Measurements from ENCODE around the gene POLD2.

The POLD2 gene

GRCh38 chr7:44109991-44110390 lies 13.4 kb downstream of the POLD2 start:
- no peak overlapping the region for H3K9ac ChIP-seq (ENCODE audit: low read length)
- no peaks in the 10 kb centered on the region for H3K9me3 ChIP-seq (ENCODE audit: control insufficient read depth, insufficient read depth, low read depth, low read length)
- no peak overlapping the region for H3K4me3 ChIP-seq (ENCODE audit: low read depth, low read length)
- H3K36me3 ChIP-seq (ENCODE audit: control insufficient read depth, insufficient read depth, low read length): peaks cover 52% of the 10 kb centered on the region
- peaks cover 7% of the 10 kb centered on the region for H3K27me3 ChIP-seq (ENCODE audit: control insufficient read depth, insufficient read depth, low read length)
- H3K27ac ChIP-seq (ENCODE audit: low read depth, low read length): no peak overlapping the region
- peaks cover 12% of the 10 kb centered on the region for H3K4me1 ChIP-seq (ENCODE audit: control insufficient read depth, insufficient read depth, low read length)

- no peak overlapping the region for H3K27ac ChIP-seq (ENCODE audit: low read depth, low read length)
- no peak overlapping the region for H3K9ac ChIP-seq (ENCODE audit: low read length)
- no peak overlapping the region for H3K4me3 ChIP-seq (ENCODE audit: low read depth, low read length)
- H3K27me3 ChIP-seq (ENCODE audit: control insufficient read depth, insufficient read depth, low read length): peaks cover 9% of the 10 kb centered on the region
- H3K4me1 ChIP-seq (ENCODE audit: control insufficient read depth, insufficient read depth, low read length): peaks cover 13% of the 10 kb centered on the region
- no peaks in the 10 kb centered on the region for H3K9me3 ChIP-seq (ENCODE audit: control insufficient read depth, insufficient read depth, low read depth, low read length)
- peaks cover 43% of the 10 kb centered on the region for H3K36me3 ChIP-seq (ENCODE audit: control insufficient read depth, insufficient read depth, low read length)
Measured at GRCh38 chr7:44108768-44109750, 14.3 kb downstream of the POLD2 start.

GRCh38 chr7:44107961-44108767 lies 15.2 kb downstream of the POLD2 start:
- Histone ChIP-seq H3K9ac (ENCODE audit: low read length) (no peak overlapping the region), H3K36me3 (ENCODE audit: control insufficient read depth, insufficient read depth, low read length) (peaks cover 36% of the 10 kb centered on the region), H3K4me3 (ENCODE audit: low read depth, low read length) (no peak overlapping the region), H3K9me3 (ENCODE audit: control insufficient read depth, insufficient read depth, low read depth, low read length) (no peaks in the 10 kb centered on the region), H3K27ac (ENCODE audit: low read depth, low read length) (no peak overlapping the region), H3K27me3 (ENCODE audit: control insufficient read depth, insufficient read depth, low read length) (peaks cover 16% of the 10 kb centered on the region), H3K4me1 (ENCODE audit: control insufficient read depth, insufficient read depth, low read length) (peaks cover 16% of the 10 kb centered on the region)

- Histone ChIP-seq H3K27me3 (ENCODE audit: control insufficient read depth, insufficient read depth, low read length) (peaks cover 24% of the 10 kb centered on the region), H3K9me3 (ENCODE audit: control insufficient read depth, insufficient read depth, low read depth, low read length) (no peaks in the 10 kb centered on the region), H3K36me3 (ENCODE audit: control insufficient read depth, insufficient read depth, low read length) (peaks cover 33% of the 10 kb centered on the region), H3K4me1 (ENCODE audit: control insufficient read depth, insufficient read depth, low read length) (peaks cover 13% of the 10 kb centered on the region), H3K27ac (ENCODE audit: low read depth, low read length) (no peak overlapping the region), H3K4me3 (ENCODE audit: low read depth, low read length) (no peak overlapping the region), H3K9ac (ENCODE audit: low read length) (no peak overlapping the region)
Measured at GRCh38 chr7:44107116-44107960, 16.0 kb downstream of the POLD2 start.

GRCh38 chr7:44106311-44107065 lies 16.9 kb downstream of the POLD2 start:
- no peaks in the 10 kb centered on the region for H3K9me3 ChIP-seq (ENCODE audit: control insufficient read depth, insufficient read depth, low read depth, low read length)
- peaks cover 13% of the 10 kb centered on the region for H3K4me1 ChIP-seq (ENCODE audit: control insufficient read depth, insufficient read depth, low read length)
- H3K27me3 ChIP-seq (ENCODE audit: control insufficient read depth, insufficient read depth, low read length): peaks cover 31% of the 10 kb centered on the region
- peaks cover 29% of the 10 kb centered on the region for H3K36me3 ChIP-seq (ENCODE audit: control insufficient read depth, insufficient read depth, low read length)
- no peak overlapping the region for H3K27ac ChIP-seq (ENCODE audit: low read depth, low read length)
- H3K4me3 ChIP-seq (ENCODE audit: low read depth, low read length): no peak overlapping the region
- H3K9ac ChIP-seq (ENCODE audit: low read length): no peak overlapping the region

GRCh38 chr7:44105832-44106231 lies 17.5 kb downstream of the POLD2 start:
- Histone ChIP-seq H3K9me3 (ENCODE audit: control insufficient read depth, insufficient read depth, low read depth, low read length) (no peaks in the 10 kb centered on the region), H3K27ac (ENCODE audit: low read depth, low read length) (no peak overlapping the region), H3K4me3 (ENCODE audit: low read depth, low read length) (peak overlapping the region; percentile 61; the same call in 1 of the 2 replicates), H3K27me3 (ENCODE audit: control insufficient read depth, insufficient read depth, low read length) (peaks cover 31% of the 10 kb centered on the region), H3K9ac (ENCODE audit: low read length) (no peak overlapping the region), H3K36me3 (ENCODE audit: control insufficient read depth, insufficient read depth, low read length) (peaks cover 25% of the 10 kb centered on the region), H3K4me1 (ENCODE audit: control insufficient read depth, insufficient read depth, low read length) (peaks cover 13% of the 10 kb centered on the region)

- H3K9ac ChIP-seq (ENCODE audit: low read length): no peak overlapping the region
- peaks cover 18% of the 10 kb centered on the region for H3K36me3 ChIP-seq (ENCODE audit: control insufficient read depth, insufficient read depth, low read length)
- peak overlapping the region; percentile 61 for H3K4me3 ChIP-seq (ENCODE audit: low read depth, low read length)
- H3K27me3 ChIP-seq (ENCODE audit: control insufficient read depth, insufficient read depth, low read length): peaks cover 31% of the 10 kb centered on the region
- no peaks in the 10 kb centered on the region for H3K9me3 ChIP-seq (ENCODE audit: control insufficient read depth, insufficient read depth, low read depth, low read length)
- no peak overlapping the region for H3K27ac ChIP-seq (ENCODE audit: low read depth, low read length)
- peaks cover 13% of the 10 kb centered on the region for H3K4me1 ChIP-seq (ENCODE audit: control insufficient read depth, insufficient read depth, low read length)
Measured at GRCh38 chr7:44104860-44105771, 18.2 kb downstream of the POLD2 start.

GRCh38 chr7:44103923-44104859 lies 19.2 kb downstream of the POLD2 start, which contains the start of gene AEBP1:
AEBP1 (plus strand) TSS chr7:44104345; CDS start chr7:44104666, 321 bp downstream.
- Histone ChIP-seq H3K9ac (ENCODE audit: low read length) (no peak within 1 kb of the TSS), H3K4me1 (ENCODE audit: control insufficient read depth, insufficient read depth, low read length) (peaks cover 13% of the 10 kb centered on the region), H3K4me3 (ENCODE audit: low read depth, low read length) (peak within 1 kb of the TSS; percentile 61), H3K9me3 (ENCODE audit: control insufficient read depth, insufficient read depth, low read depth, low read length) (no peaks in the 10 kb centered on the region), H3K27ac (ENCODE audit: low read depth, low read length) (no peak within 1 kb of the TSS), H3K27me3 (ENCODE audit: control insufficient read depth, insufficient read depth, low read length) (peaks cover 31% of the 10 kb centered on the region), H3K36me3 (ENCODE audit: control insufficient read depth, insufficient read depth, low read length) (peaks cover 11% of the 10 kb centered on the region)

- Histone ChIP-seq H3K27me3 (ENCODE audit: control insufficient read depth, insufficient read depth, low read length) (peaks cover 31% of the 10 kb centered on the region), H3K36me3 (ENCODE audit: control insufficient read depth, insufficient read depth, low read length) (peaks cover 11% of the 10 kb centered on the region), H3K4me3 (ENCODE audit: low read depth, low read length) (peak overlapping the region; percentile 61), H3K4me1 (ENCODE audit: control insufficient read depth, insufficient read depth, low read length) (peaks cover 13% of the 10 kb centered on the region), H3K27ac (ENCODE audit: low read depth, low read length) (no peak overlapping the region), H3K9ac (ENCODE audit: low read length) (no peak overlapping the region), H3K9me3 (ENCODE audit: control insufficient read depth, insufficient read depth, low read depth, low read length) (no peaks in the 10 kb centered on the region)
Measured at GRCh38 chr7:44103566-44103922, 19.8 kb downstream of the POLD2 start.

Data from HUES6 (cell line).